Measurements from ENCODE around the gene DAAM1.

DAAM1 gene

DNA sequence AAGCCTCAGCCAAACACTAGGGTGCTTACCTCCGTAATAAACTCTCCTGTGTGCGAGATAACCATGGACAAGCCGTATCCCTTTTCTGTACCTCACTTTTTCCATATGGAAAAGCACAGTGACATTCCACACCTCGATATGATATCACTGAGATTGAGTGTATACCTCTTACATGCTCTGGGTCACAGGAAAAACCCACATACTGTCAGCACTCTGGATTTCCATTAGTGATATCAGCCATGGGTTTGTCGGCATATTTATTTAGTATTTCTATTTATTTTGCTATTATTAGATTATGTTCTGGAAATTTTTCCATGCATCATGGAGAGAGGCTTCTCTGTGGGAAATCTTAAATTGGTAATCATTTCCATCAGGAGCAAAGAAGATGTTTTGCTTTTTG, 28.0 kb upstream of the DAAM1 start:
- no peak for DNase-seq
- Histone ChIP-seq H3K4me1 (ENCODE audit: control insufficient read depth, insufficient read depth, low read length, poor library complexity, severe bottlenecking) (no peaks in the 10 kb centered on the region), H3K27ac (ENCODE audit: insufficient read depth, low read length, poor library complexity, severe bottlenecking) (no peak overlapping the region), H3K4me3 (ENCODE audit: insufficient read depth, low read depth, low read length, poor library complexity, severe bottlenecking) (no peak overlapping the region), H3K36me3 (ENCODE audit: control insufficient read depth, insufficient read depth, low read length) (no peaks in the 10 kb centered on the region), H3K9me3 (ENCODE audit: control insufficient read depth, low read length) (no peaks in the 10 kb centered on the region), H3K27me3 (replicated peaks; ENCODE audit: control insufficient read depth, insufficient read depth, low read length, poor library complexity, severe bottlenecking) (no peaks in the 10 kb centered on the region)

DNA sequence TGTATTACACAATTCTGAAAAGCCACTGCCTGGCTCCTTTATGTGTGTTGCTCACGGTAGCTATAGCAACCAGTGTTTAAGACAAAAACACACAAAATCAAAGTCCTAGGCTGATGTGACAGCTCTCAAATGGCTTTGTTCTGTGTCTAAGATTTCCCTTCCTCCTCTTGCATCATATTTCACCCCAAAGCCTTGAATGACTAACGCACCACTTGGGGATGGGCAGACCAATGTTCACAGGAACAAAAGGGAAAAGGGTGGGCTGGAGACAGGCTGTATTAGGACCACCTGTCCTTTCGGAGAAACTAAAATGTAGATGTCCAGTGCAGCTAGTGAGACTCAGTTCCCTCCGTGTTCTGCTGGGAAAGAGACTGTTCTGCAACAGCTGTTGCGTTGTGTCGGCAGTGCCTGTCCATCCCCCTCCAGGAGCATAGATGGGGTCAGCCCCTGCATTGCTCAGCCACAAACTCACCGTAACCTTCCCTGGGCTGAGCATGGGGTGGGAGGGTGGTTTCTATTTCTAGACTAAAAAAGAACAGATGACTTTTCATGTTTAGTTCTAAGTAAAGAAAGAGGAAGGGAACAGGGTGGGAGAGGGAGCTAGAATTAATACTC, 26.8 kb upstream of the DAAM1 start:
- no peak for DNase-seq
- Histone ChIP-seq H3K36me3 (ENCODE audit: control insufficient read depth, insufficient read depth, low read length) (no peaks in the 10 kb centered on the region), H3K27ac (ENCODE audit: insufficient read depth, low read length, poor library complexity, severe bottlenecking) (no peak overlapping the region), H3K4me3 (ENCODE audit: insufficient read depth, low read depth, low read length, poor library complexity, severe bottlenecking) (no peak overlapping the region), H3K27me3 (replicated peaks; ENCODE audit: control insufficient read depth, insufficient read depth, low read length, poor library complexity, severe bottlenecking) (no peaks in the 10 kb centered on the region), H3K4me1 (ENCODE audit: control insufficient read depth, insufficient read depth, low read length, poor library complexity, severe bottlenecking) (no peaks in the 10 kb centered on the region), H3K9me3 (ENCODE audit: control insufficient read depth, low read length) (no peaks in the 10 kb centered on the region)

DNA sequence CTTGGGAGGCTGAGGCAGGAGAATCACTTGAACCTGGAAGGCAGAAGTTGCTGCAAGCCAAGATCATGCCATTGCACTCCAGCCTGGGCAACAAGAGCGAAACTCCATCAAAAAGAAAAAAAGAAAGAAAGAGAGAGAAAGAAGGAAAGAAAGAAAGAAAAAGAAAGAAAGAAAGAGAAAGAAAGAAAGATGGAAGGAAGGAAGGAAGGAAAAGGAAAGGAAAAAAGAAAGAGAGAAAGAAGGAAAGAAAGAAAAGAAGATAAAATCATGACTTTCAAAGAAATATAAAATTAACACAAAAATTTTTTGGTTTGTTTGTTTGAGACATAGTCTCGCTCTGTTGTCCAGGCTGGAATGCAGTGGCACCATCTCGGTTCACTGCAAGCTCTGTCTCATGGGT, 22.2 kb upstream of the DAAM1 start:
- no peaks in the 10 kb centered on the region for H3K4me1 ChIP-seq (ENCODE audit: control insufficient read depth, insufficient read depth, low read length, poor library complexity, severe bottlenecking)
- no peak for DNase-seq
- H3K27me3 ChIP-seq (replicated peaks; ENCODE audit: control insufficient read depth, insufficient read depth, low read length, poor library complexity, severe bottlenecking), result no peaks in the 10 kb centered on the region
- no peaks in the 10 kb centered on the region for H3K36me3 ChIP-seq (ENCODE audit: control insufficient read depth, insufficient read depth, low read length)
- no peak overlapping the region for H3K27ac ChIP-seq (ENCODE audit: insufficient read depth, low read length, poor library complexity, severe bottlenecking)
- H3K4me3 ChIP-seq (ENCODE audit: insufficient read depth, low read depth, low read length, poor library complexity, severe bottlenecking), result no peak overlapping the region
- H3K9me3 ChIP-seq (ENCODE audit: control insufficient read depth, low read length), result no peaks in the 10 kb centered on the region

DNA sequence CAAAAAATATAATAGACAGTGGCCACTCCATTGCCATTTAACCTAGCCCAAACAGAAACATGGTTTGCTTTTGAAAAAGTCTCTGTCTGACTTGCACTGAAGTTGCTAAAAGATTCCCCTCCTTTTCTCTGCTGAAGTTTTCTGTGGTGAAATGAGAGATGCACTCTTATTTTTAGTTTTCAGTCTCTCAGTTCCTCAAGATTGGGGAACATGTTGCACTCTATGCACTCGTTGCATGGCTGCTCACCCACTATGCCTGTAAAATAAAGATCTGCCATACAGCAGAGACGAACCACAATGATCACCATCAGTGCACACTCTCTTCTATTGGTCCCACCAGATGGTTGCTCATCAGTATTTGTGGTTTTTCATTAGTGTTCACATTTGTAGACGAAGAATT, 13.1 kb upstream of the DAAM1 start:
- Histone ChIP-seq H3K27me3 (replicated peaks; ENCODE audit: control insufficient read depth, insufficient read depth, low read length, poor library complexity, severe bottlenecking) (no peaks in the 10 kb centered on the region), H3K4me1 (ENCODE audit: control insufficient read depth, insufficient read depth, low read length, poor library complexity, severe bottlenecking) (no peaks in the 10 kb centered on the region), H3K36me3 (ENCODE audit: control insufficient read depth, insufficient read depth, low read length) (no peaks in the 10 kb centered on the region), H3K4me3 (ENCODE audit: insufficient read depth, low read depth, low read length, poor library complexity, severe bottlenecking) (no peak overlapping the region), H3K9me3 (ENCODE audit: control insufficient read depth, low read length) (no peaks in the 10 kb centered on the region), H3K27ac (ENCODE audit: insufficient read depth, low read length, poor library complexity, severe bottlenecking) (no peak overlapping the region)
- no peak for DNase-seq

DNA sequence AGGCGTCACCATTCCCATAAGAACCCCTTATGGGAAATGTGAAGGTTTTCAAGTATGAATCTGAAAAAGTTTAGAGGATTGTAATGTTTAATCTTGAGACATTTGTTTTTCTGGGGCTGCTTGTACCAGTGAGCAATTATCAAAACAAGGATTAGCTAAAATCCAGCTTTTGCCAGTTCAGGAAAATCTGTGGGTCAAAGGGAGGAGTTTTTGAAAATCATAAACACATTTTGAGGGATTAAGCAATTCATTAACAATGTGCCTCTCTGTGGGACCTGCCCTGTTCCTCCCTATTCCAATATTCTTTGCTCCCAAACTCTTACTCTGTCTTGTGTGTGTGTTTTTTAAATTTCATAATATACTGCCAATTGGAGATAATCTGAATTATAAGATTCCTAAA, 11.7 kb upstream of the DAAM1 start:
- no peaks in the 10 kb centered on the region for H3K27me3 ChIP-seq (replicated peaks; ENCODE audit: control insufficient read depth, insufficient read depth, low read length, poor library complexity, severe bottlenecking)
- H3K4me1 ChIP-seq (ENCODE audit: control insufficient read depth, insufficient read depth, low read length, poor library complexity, severe bottlenecking), result no peaks in the 10 kb centered on the region
- H3K36me3 ChIP-seq (ENCODE audit: control insufficient read depth, insufficient read depth, low read length), result no peaks in the 10 kb centered on the region
- no peaks in the 10 kb centered on the region for H3K9me3 ChIP-seq (ENCODE audit: control insufficient read depth, low read length)
- H3K27ac ChIP-seq (ENCODE audit: insufficient read depth, low read length, poor library complexity, severe bottlenecking), result no peak overlapping the region
- no peak overlapping the region for H3K4me3 ChIP-seq (ENCODE audit: insufficient read depth, low read depth, low read length, poor library complexity, severe bottlenecking)
- DNase-seq, result no peak

DNA sequence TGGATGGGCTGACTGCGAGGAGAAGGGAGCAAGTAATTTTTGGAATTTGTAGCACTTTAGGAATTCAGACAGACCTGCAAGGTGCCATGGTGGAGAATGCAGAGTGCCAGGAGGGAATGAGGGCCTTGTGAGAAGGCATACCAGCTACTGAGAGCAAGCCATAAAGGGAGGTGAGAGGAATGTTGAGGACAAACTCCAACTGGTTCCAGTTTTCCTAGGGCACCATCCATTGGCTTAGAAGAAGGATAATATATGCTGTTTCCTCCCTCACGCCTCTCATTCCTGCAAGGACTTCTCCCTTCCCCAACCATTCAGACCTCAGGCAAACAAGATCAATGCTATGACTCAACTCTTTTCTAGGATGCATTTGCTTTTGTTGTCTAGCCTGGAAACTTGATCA, 11.2 kb upstream of the DAAM1 start:
- H3K27me3 ChIP-seq (replicated peaks; ENCODE audit: control insufficient read depth, insufficient read depth, low read length, poor library complexity, severe bottlenecking), result no peaks in the 10 kb centered on the region
- no peak overlapping the region for H3K4me3 ChIP-seq (ENCODE audit: insufficient read depth, low read depth, low read length, poor library complexity, severe bottlenecking)
- H3K27ac ChIP-seq (ENCODE audit: insufficient read depth, low read length, poor library complexity, severe bottlenecking), result no peak overlapping the region
- no peak for DNase-seq
- no peaks in the 10 kb centered on the region for H3K4me1 ChIP-seq (ENCODE audit: control insufficient read depth, insufficient read depth, low read length, poor library complexity, severe bottlenecking)
- H3K9me3 ChIP-seq (ENCODE audit: control insufficient read depth, low read length), result no peaks in the 10 kb centered on the region
- H3K36me3 ChIP-seq (ENCODE audit: control insufficient read depth, insufficient read depth, low read length), result no peaks in the 10 kb centered on the region

DNA sequence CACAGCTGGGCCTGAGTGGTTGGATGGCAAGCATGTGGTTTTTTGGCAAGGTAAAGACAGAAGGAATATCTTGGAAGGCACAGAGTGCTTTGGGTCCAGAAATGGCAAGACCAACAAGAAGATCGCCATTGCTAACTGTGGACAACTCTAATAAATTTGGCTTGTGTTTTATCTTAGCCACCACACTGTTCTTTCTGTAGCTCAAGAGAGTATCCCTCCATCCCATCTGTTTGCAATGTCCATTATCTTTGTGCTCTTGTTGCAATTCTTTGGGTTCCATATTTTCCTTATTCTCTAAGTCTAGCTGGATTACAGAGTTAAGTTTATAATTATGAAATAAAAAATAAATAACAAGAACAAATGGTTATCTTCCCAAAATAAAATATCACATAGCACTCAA, 6.7 kb upstream of the DAAM1 start:
- no peak overlapping the region for H3K4me3 ChIP-seq (ENCODE audit: insufficient read depth, low read depth, low read length, poor library complexity, severe bottlenecking)
- H3K27me3 ChIP-seq (replicated peaks; ENCODE audit: control insufficient read depth, insufficient read depth, low read length, poor library complexity, severe bottlenecking), result no peaks in the 10 kb centered on the region
- no peak overlapping the region for H3K27ac ChIP-seq (ENCODE audit: insufficient read depth, low read length, poor library complexity, severe bottlenecking)
- H3K36me3 ChIP-seq (ENCODE audit: control insufficient read depth, insufficient read depth, low read length), result no peaks in the 10 kb centered on the region
- H3K9me3 ChIP-seq (ENCODE audit: control insufficient read depth, low read length), result no peaks in the 10 kb centered on the region
- DNase-seq, result no peak
- H3K4me1 ChIP-seq (ENCODE audit: control insufficient read depth, insufficient read depth, low read length, poor library complexity, severe bottlenecking), result no peaks in the 10 kb centered on the region

DNA sequence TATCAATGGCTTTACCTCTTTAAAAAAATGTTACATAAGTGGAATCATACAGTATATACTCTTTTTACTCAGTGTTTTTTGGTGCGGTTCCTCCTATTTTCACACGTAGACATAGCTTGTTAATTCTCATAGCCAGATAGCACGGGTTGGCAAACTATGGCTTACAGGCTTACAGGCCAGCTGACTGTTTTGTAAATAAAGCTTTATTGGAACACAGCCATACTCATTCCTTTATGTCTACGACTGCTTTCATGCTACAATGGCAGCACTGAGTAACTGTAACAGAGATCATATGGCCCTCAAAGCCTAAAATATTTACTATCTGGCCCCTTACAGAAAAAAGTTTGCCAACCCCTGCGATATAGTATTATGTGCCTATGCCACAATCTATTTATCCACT, 5.8 kb upstream of the DAAM1 start:
- no peaks in the 10 kb centered on the region for H3K4me1 ChIP-seq (ENCODE audit: control insufficient read depth, insufficient read depth, low read length, poor library complexity, severe bottlenecking)
- no peak overlapping the region for H3K27ac ChIP-seq (ENCODE audit: insufficient read depth, low read length, poor library complexity, severe bottlenecking)
- H3K9me3 ChIP-seq (ENCODE audit: control insufficient read depth, low read length), result no peaks in the 10 kb centered on the region
- no peak for DNase-seq
- no peak overlapping the region for H3K4me3 ChIP-seq (ENCODE audit: insufficient read depth, low read depth, low read length, poor library complexity, severe bottlenecking)
- no peaks in the 10 kb centered on the region for H3K27me3 ChIP-seq (replicated peaks; ENCODE audit: control insufficient read depth, insufficient read depth, low read length, poor library complexity, severe bottlenecking)
- no peaks in the 10 kb centered on the region for H3K36me3 ChIP-seq (ENCODE audit: control insufficient read depth, insufficient read depth, low read length)

DNA sequence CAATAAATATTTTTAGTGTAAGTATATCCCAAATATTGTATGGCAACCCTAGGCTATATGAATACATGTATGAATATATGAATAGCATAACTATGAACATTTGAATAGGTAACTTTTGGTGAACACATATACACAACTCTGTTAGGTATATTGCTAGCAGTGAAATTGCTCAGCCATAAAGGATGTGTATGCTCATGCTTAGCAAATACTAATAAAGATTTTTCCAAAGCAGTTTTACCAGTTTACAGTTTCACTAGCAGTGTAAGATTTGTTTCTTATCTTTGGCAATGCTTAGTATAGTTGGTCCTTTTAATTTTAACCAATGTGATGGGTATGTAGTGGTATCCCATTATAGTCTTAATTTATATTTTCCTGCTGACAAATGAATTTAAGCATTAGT, 5.3 kb upstream of the DAAM1 start:
- Histone ChIP-seq H3K4me3 (ENCODE audit: insufficient read depth, low read depth, low read length, poor library complexity, severe bottlenecking) (no peak overlapping the region), H3K27ac (ENCODE audit: insufficient read depth, low read length, poor library complexity, severe bottlenecking) (no peak overlapping the region), H3K9me3 (ENCODE audit: control insufficient read depth, low read length) (no peaks in the 10 kb centered on the region), H3K4me1 (ENCODE audit: control insufficient read depth, insufficient read depth, low read length, poor library complexity, severe bottlenecking) (no peaks in the 10 kb centered on the region), H3K27me3 (replicated peaks; ENCODE audit: control insufficient read depth, insufficient read depth, low read length, poor library complexity, severe bottlenecking) (no peaks in the 10 kb centered on the region), H3K36me3 (ENCODE audit: control insufficient read depth, insufficient read depth, low read length) (no peaks in the 10 kb centered on the region)
- DNase-seq, result no peak

DNA sequence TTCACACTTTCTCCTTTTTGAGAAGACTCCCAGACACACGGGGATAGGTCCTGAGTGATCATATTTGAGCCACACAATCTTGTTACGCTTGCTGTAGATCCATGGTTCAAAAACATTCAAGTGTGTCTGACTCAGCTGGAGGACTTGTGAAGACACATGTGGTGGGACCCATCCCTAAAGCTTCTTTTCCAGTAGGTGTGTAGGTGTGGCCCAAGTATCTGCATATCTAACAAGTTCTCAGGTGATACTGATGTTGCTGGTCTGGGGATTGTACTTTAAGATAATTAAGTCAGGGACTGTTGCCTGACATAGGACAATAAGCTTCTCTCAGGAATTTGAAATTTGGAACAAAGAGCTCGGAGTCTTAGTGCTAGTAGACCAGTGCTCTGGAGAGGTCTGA, 4.1 kb upstream of the DAAM1 start:
- Histone ChIP-seq H3K27ac (ENCODE audit: insufficient read depth, low read length, poor library complexity, severe bottlenecking) (no peak overlapping the region), H3K4me3 (ENCODE audit: insufficient read depth, low read depth, low read length, poor library complexity, severe bottlenecking) (no peak overlapping the region), H3K9me3 (ENCODE audit: control insufficient read depth, low read length) (no peaks in the 10 kb centered on the region), H3K36me3 (ENCODE audit: control insufficient read depth, insufficient read depth, low read length) (no peaks in the 10 kb centered on the region), H3K4me1 (ENCODE audit: control insufficient read depth, insufficient read depth, low read length, poor library complexity, severe bottlenecking) (no peaks in the 10 kb centered on the region), H3K27me3 (replicated peaks; ENCODE audit: control insufficient read depth, insufficient read depth, low read length, poor library complexity, severe bottlenecking) (no peaks in the 10 kb centered on the region)
- no peak for DNase-seq

DNA sequence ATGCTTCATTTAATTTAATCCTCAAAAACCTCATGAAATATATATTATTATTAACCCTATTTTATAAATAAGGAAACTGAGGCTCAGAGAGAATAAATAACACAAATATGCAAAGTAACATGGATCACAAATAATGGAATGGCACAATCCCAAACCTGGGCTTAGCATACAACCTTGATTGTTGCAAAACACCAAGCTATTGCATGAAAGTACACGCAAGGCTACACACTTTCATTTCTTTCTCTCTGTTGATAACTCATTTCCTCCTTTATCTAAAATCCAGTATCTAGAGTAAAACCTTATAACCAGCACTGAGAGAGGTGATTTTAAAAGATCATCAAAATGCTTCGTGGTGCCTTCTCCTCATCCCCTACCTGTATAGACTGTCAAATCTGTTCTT, 2.8 kb upstream of the DAAM1 start:
- Histone ChIP-seq H3K27ac (ENCODE audit: insufficient read depth, low read length, poor library complexity, severe bottlenecking) (no peak overlapping the region), H3K9me3 (ENCODE audit: control insufficient read depth, low read length) (no peaks in the 10 kb centered on the region), H3K27me3 (replicated peaks; ENCODE audit: control insufficient read depth, insufficient read depth, low read length, poor library complexity, severe bottlenecking) (no peaks in the 10 kb centered on the region), H3K4me3 (ENCODE audit: insufficient read depth, low read depth, low read length, poor library complexity, severe bottlenecking) (no peak overlapping the region), H3K36me3 (ENCODE audit: control insufficient read depth, insufficient read depth, low read length) (no peaks in the 10 kb centered on the region), H3K4me1 (ENCODE audit: control insufficient read depth, insufficient read depth, low read length, poor library complexity, severe bottlenecking) (peaks cover 9% of the 10 kb centered on the region)
- no peak for DNase-seq

Data from effector memory CD4-positive, alpha-beta T cell (primary cell).